Measurements from ENCODE around the gene MCF2L2. TPM values are rescaled to one million over a fixed set of nuclear protein-coding genes. Genes with fewer than 3 reads are reported as not detected.

Gene MCF2L2
- total and polyA plus RNA-seq, 9 of the 15 experiments (the other 6 are each of a cell fraction or from before 2014, with no cell fraction given): 0.56 to 4.2 (median 3.0) TPM

DNA sequence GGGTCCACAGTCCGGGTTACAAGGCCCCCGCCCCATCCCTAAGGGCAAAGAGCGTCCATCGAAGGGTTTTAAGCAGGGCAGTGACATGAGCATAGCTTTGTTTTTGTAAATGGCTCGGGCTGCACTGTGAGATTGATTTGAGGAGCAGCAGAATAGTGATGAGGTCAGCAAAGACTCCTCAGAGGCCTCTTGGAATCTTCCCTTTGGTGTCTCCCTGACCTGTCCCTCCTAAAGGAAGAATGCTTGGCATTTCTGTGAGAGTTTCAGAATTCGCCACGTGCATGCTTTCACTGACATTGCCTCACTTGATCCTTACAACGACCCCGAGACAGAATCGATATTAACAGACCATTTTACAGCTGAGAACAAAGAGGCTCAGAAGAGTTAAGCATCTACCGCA lies 286.2 kb downstream of the MCF2L2 start (continued):
- TF ChIP-seq KDM4B (IDR thresholded peaks at IDR 0.05; ENCODE audit: borderline replicate concordance in 2 of 2, low read depth in 1 of 2): no peak
- TF ChIP-seq SMAD1 (IDR thresholded peaks at IDR 0.05; ENCODE audit: low read depth, low read length, partially characterized antibody): no peak
- TF ChIP-seq, protein P1, sequence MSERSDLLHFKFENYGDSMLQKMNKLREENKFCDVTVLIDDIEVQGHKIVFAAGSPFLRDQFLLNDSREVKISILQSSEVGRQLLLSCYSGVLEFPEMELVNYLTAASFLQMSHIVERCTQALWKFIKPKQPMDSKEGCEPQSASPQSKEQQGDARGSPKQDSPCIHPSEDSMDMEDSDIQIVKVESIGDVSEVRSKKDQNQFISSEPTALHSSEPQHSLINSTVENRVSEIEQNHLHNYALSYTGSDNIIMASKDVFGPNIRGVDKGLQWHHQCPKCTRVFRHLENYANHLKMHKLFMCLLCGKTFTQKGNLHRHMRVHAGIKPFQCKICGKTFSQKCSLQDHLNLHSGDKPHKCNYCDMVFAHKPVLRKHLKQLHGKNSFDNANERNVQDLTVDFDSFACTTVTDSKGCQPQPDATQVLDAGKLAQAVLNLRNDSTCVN (CRISPR knock-in tag; IDR thresholded peaks at IDR 0.05): no peak
- TF ChIP-seq, protein P2, sequence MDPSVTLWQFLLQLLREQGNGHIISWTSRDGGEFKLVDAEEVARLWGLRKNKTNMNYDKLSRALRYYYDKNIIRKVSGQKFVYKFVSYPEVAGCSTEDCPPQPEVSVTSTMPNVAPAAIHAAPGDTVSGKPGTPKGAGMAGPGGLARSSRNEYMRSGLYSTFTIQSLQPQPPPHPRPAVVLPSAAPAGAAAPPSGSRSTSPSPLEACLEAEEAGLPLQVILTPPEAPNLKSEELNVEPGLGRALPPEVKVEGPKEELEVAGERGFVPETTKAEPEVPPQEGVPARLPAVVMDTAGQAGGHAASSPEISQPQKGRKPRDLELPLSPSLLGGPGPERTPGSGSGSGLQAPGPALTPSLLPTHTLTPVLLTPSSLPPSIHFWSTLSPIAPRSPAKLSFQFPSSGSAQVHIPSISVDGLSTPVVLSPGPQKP (CRISPR knock-in tag; IDR thresholded peaks at IDR 0.05): no peak
- TF ChIP-seq ZNF316 (IDR thresholded peaks at IDR 0.05): peak; percentile 77
- TF ChIP-seq STAT5B (CRISPR knock-in tag; IDR thresholded peaks at IDR 0.05): no peak
- no peak for TF ChIP-seq ZNF274 (IDR thresholded peaks at IDR 0.05; ENCODE audit: borderline replicate concordance, low read depth, low read length)
- no peak for TF ChIP-seq CBFB (CRISPR knock-in tag; IDR thresholded peaks at IDR 0.05)
- TF ChIP-seq PURB (CRISPR knock-in tag; IDR thresholded peaks at IDR 0.05; ENCODE audit: low read depth): no peak
- no peak for TF ChIP-seq HIVEP1 (CRISPR knock-in tag; IDR thresholded peaks at IDR 0.05)
- TF ChIP-seq ZNF232 (CRISPR knock-in tag; IDR thresholded peaks at IDR 0.05): no peak
